ENCODE measurements around the gene NRXN2. TPM values are rescaled to one million over a fixed set of nuclear protein-coding genes. Genes with fewer than 3 reads are reported as not detected.

The NRXN2 gene
- total and polyA plus RNA-seq, 3 donors from 2014 or later, result 32.6 to 46.8 (median 40.1) TPM

- Histone ChIP-seq H3K27ac (no peak overlapping the region), H3K4me1 (peaks cover 33% of the 10 kb centered on the region), H3K27me3 (no peaks in the 10 kb centered on the region), H3K4me3 (no peak overlapping the region), H3K9me3 (no peaks in the 10 kb centered on the region), H3K36me3 (ENCODE audit: low read depth, missing control alignments) (no peaks in the 10 kb centered on the region)
- intact Hi-C loops (cut with DNase I; ENCODE audit: low total_unique reads), result no loop called here
- DNase-seq, result no peak
- TF ChIP-seq POLR2A (IDR thresholded peaks at IDR 0.05), result no peak
- no peak for TF ChIP-seq CTCF (IDR thresholded peaks at IDR 0.05)
- WGBS, 2 donors, result 89% methylated on average over 10 of the region's 10 CpGs
These were observed 90.3 kb downstream of the NRXN2 start for GRCh38 chr11:64632654-64633053.

GRCh38 chr11:64632237-64632636 lies 90.8 kb downstream of the NRXN2 start:
- intact Hi-C loops (cut with DNase I; ENCODE audit: low total_unique reads), result no loop called here
- WGBS, 2 donors, result 68 to 100% methylated on average over 1 to 6 of the region's 6 CpGs
- H3K36me3 ChIP-seq (ENCODE audit: low read depth, missing control alignments), result no peaks in the 10 kb centered on the region
- H3K27ac ChIP-seq, result no peak overlapping the region
- no peak overlapping the region for H3K4me3 ChIP-seq
- TF ChIP-seq POLR2A (IDR thresholded peaks at IDR 0.05) (no peak), CTCF (IDR thresholded peaks at IDR 0.05) (no peak)
- H3K9me3 ChIP-seq, result no peaks in the 10 kb centered on the region
- no peak for DNase-seq
- H3K4me1 ChIP-seq, result peaks cover 33% of the 10 kb centered on the region
- H3K27me3 ChIP-seq, result no peaks in the 10 kb centered on the region

- Histone ChIP-seq H3K9me3 (no peaks in the 10 kb centered on the region), H3K27me3 (no peaks in the 10 kb centered on the region), H3K36me3 (ENCODE audit: low read depth, missing control alignments) (no peaks in the 10 kb centered on the region), H3K4me3 (no peak overlapping the region), H3K4me1 (peaks cover 27% of the 10 kb centered on the region), H3K27ac (no peak overlapping the region)
- 79 to 95% methylated on average over 4 of the region's 4 CpGs for WGBS, 2 donors
- no peak for DNase-seq
- no peak for TF ChIP-seq CTCF (IDR thresholded peaks at IDR 0.05)
- no peak for TF ChIP-seq POLR2A (IDR thresholded peaks at IDR 0.05)
- intact Hi-C loops (cut with DNase I; ENCODE audit: low total_unique reads), result no loop called here
These were observed 91.3 kb downstream of the NRXN2 start for GRCh38 chr11:64631675-64632074.

DNA sequence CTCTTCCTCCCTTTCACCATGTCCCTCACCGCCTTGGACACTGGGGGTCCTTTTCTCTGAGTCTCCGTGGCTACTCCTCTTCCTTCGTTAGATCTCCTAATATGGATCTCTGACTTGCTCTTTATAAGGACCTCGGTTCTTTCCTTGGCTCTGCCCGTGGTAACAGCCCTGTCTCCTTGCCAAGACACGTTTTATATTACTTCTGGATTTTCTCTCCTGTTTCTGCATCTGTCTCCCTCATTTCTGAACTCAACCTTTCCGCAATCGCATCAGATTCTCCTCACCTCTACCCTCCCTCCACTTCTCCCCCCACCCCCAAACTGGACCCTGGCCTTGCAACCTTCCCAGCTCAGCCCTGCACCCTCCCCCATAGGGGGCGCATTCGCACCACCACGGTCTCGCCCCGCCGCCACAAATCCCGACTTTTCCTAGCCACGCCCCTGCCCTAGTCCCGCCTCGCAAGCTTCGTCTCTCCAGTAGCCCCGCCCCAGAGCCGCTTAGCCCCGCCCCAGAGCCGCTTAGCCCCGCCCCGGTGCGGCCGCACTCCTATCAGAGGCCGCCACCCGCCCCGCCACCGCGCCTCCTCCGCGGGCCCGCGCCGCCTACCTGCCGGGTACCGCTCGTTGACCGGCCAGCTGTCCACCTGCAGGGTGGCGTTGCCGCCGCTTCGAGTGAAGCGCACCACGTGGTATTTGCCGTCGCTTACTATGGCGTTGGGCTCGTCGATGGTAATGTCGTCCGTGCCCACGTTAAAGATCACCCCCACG lies 93.0 kb downstream of the NRXN2 start:
- Histone ChIP-seq H3K36me3 (ENCODE audit: low read depth, missing control alignments) (no peaks in the 10 kb centered on the region), H3K27ac (peak overlapping the region; percentile 39 to 73), H3K9me3 (no peaks in the 10 kb centered on the region), H3K4me3 (peak overlapping the region in 1 of 2 donors; percentile 29), H3K27me3 (no peaks in the 10 kb centered on the region), H3K4me1 (peaks cover 25% of the 10 kb centered on the region)
- intact Hi-C loops (cut with DNase I; ENCODE audit: low total_unique reads), result no loop called here
- DNase-seq, result peak; percentile 82
- WGBS, 2 donors, result 36 to 38% methylated on average over 52 to 56 of the region's 56 CpGs
- TF ChIP-seq POLR2A (IDR thresholded peaks at IDR 0.05) (no peak), CTCF (IDR thresholded peaks at IDR 0.05) (peak in 2 of 3 experiments; percentile 12 to 29)

DNA sequence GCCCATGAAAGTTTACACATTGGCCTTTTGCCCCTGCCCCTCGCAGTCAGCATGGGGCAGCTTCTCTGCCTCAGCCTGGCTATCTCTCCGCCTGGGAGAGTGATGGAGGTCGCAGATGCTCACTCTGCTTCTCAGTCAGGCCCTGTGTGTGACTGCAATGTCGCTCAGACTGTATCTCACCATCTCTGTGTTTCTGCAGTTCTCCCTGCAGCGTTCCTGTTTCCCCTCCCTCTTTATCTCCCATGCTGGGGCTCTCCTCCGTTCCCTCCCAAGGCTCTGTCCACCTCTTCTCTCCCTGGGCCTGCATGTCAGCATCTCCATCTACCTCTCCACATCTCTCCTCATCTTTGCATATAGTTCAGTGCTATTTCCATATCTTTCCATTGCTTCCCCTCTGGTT lies 93.9 kb downstream of the NRXN2 start:
- Histone ChIP-seq H3K4me3 (no peak overlapping the region), H3K36me3 (ENCODE audit: low read depth, missing control alignments) (no peaks in the 10 kb centered on the region), H3K4me1 (peaks cover 25% of the 10 kb centered on the region), H3K9me3 (no peaks in the 10 kb centered on the region), H3K27ac (peak overlapping the region in 1 of 2 donors; percentile 73), H3K27me3 (no peaks in the 10 kb centered on the region)
- no peak for TF ChIP-seq POLR2A (IDR thresholded peaks at IDR 0.05)
- no peak for TF ChIP-seq CTCF (IDR thresholded peaks at IDR 0.05)
- intact Hi-C loops (cut with DNase I; ENCODE audit: low total_unique reads), result no loop called here
- 68 to 85% methylated on average over 6 of the region's 6 CpGs for WGBS, 2 donors
- DNase-seq, result no peak
